Neutrophil (primary cell): Measurements from ENCODE around the gene RIOX2.

Experiments
- H3K27ac ChIP-seq: fragments of 200-600 bp; sonication (generic); 2 replicates; pipeline ENCODE4 v1.5.1; 2016; ENCODE audit warnings: mild to moderate bottlenecking, moderate library complexity
- H3K27me3 ChIP-seq: fragments of 200-600 bp; sonication (generic); 2 replicates; pipeline ENCODE4 v1.6.0; 2016; ENCODE audit warnings: mild to moderate bottlenecking
- H3K36me3 ChIP-seq: fragments of 200-600 bp; sonication (generic); 2 replicates; pipeline ENCODE4 v1.5.1; 2017
- H3K4me1 ChIP-seq, 2 experiments: fragments of 200-600 bp in 1 of 2; sonication (generic) in 1 of 2; 1 replicate in 1 of 2; 2 replicates in 1 of 2; pipeline versions ENCODE4 v1.5.1 to v1.6.1; 2013 to 2016; ENCODE audit warnings: low read depth in 1 of 2, low read length in 1 of 2, mild to moderate bottlenecking in 1 of 2, moderate library complexity in 1 of 2; ENCODE audit not compliant: control insufficient read depth in 1 of 2, insufficient read depth in 1 of 2
- H3K4me3 ChIP-seq, 2 experiments: fragments of 200-600 bp in 1 of 2; sonication (generic) in 1 of 2; 1 replicate in 1 of 2; 2 replicates in 1 of 2; pipeline ENCODE4 v1.5.1; 2013 to 2016; ENCODE audit warnings: low read depth in 1 of 2, low read length in 1 of 2, mild to moderate bottlenecking in 1 of 2, moderate library complexity in 1 of 2
- H3K9me3 ChIP-seq: fragments of 200-600 bp; sonication (generic); 2 replicates; pipeline ENCODE4 v1.5.1; 2016
- CTCF ChIP-seq: fragments of 200-600 bp; sonication (generic); IDR thresholded peaks from 2 replicates; pipeline ENCODE4 v1.5.1; 2016; ENCODE audit warnings: antibody characterized with exemption

RIOX2 gene

GRCh38 chr3:97899331-97899730 lies 72.9 kb downstream of the RIOX2 start:
- no peaks in the 10 kb centered on the region for H3K4me1 ChIP-seq
- no peaks in the 10 kb centered on the region for H3K9me3 ChIP-seq
- TF ChIP-seq CTCF = no peak
- H3K4me3 ChIP-seq = no peak overlapping the region
- H3K36me3 ChIP-seq = no peaks in the 10 kb centered on the region
- H3K27ac ChIP-seq = no peak overlapping the region
- no peaks in the 10 kb centered on the region for H3K27me3 ChIP-seq

- Histone ChIP-seq H3K27me3 (no peaks in the 10 kb centered on the region), H3K4me3 (no peak overlapping the region), H3K9me3 (no peaks in the 10 kb centered on the region), H3K4me1 (no peaks in the 10 kb centered on the region), H3K36me3 (no peaks in the 10 kb centered on the region), H3K27ac (no peak overlapping the region)
- no peak for TF ChIP-seq CTCF
Observed at GRCh38 chr3:97896547-97896946, 75.7 kb downstream of the RIOX2 start.

- Histone ChIP-seq H3K27me3 (no peaks in the 10 kb centered on the region), H3K36me3 (no peaks in the 10 kb centered on the region), H3K4me1 (no peaks in the 10 kb centered on the region), H3K4me3 (no peak overlapping the region), H3K27ac (no peak overlapping the region), H3K9me3 (no peaks in the 10 kb centered on the region)
- TF ChIP-seq CTCF = no peak
Observed at GRCh38 chr3:97896129-97896528, 76.1 kb downstream of the RIOX2 start.

GRCh38 chr3:97895216-97895615 lies 77.0 kb downstream of the RIOX2 start:
- no peak for TF ChIP-seq CTCF
- H3K27me3 ChIP-seq = no peaks in the 10 kb centered on the region
- no peaks in the 10 kb centered on the region for H3K36me3 ChIP-seq
- H3K4me1 ChIP-seq = no peaks in the 10 kb centered on the region
- H3K27ac ChIP-seq = no peak overlapping the region
- H3K9me3 ChIP-seq = no peaks in the 10 kb centered on the region
- no peak overlapping the region for H3K4me3 ChIP-seq

- Histone ChIP-seq H3K27me3 (no peaks in the 10 kb centered on the region), H3K27ac (no peak overlapping the region), H3K9me3 (no peaks in the 10 kb centered on the region), H3K36me3 (no peaks in the 10 kb centered on the region), H3K4me1 (no peaks in the 10 kb centered on the region), H3K4me3 (no peak overlapping the region)
- no peak for TF ChIP-seq CTCF
Observed at GRCh38 chr3:97892852-97893251, 79.4 kb downstream of the RIOX2 start.
